GM12878 (cell line): ENCODE results near the gene RPS6KA4.

Source experiments
- CTCF ChIP-seq, 3 experiments: IDR thresholded peaks in 2 of 3; conservative IDR thresholded peaks in 1 of 3; 2 replicates each; pipeline ENCODE4 v1.5.1; 2011; ENCODE audit warnings: low read depth in 3 of 3, low read length in 3 of 3, mild to moderate bottlenecking in 3 of 3, control low read depth in 2 of 3, moderate library complexity in 2 of 3, inconsistent platforms in 1 of 3, mixed read lengths in 1 of 3; ENCODE audit not compliant: control insufficient read depth in 2 of 3, insufficient read depth in 1 of 3; ENCODE audit errors: extremely low read depth in 1 of 3
- RAD21 ChIP-seq: IDR thresholded peaks from 2 replicates; pipeline ENCODE4 v1.6.1; 2011; ENCODE audit warnings: mild to moderate bottlenecking, low read depth, low read length, moderate library complexity; ENCODE audit not compliant: insufficient read depth

GRCh38 chr11:64339754-64340408 is 19.1 kb upstream of the RPS6KA4 start, which contains the start of gene CCDC88B:
- TF ChIP-seq CTCF (IDR thresholded peaks at IDR 0.05 in 2 of 3, conservative IDR thresholded peaks at IDR 0.05 in 1 of 3; ENCODE audit: control insufficient read depth in 2 of 3, extremely low read depth in 1 of 3, insufficient read depth in 1 of 3, low read depth in 3 of 3, low read length in 3 of 3) (no peak), RAD21 (no peak)
